HG03342 (cell line): Measurements from ENCODE around the gene KLHL30.

Experiments used
- ATAC-seq: cut with Tn5 transposase; IDR thresholded peaks from one replicate; pipeline ENCODE4 v1.9.1; 2021; ENCODE audit warnings: mild to moderate bottlenecking, moderate library complexity; ENCODE audit not compliant: unreplicated experiment

The KLHL30 gene

DNA sequence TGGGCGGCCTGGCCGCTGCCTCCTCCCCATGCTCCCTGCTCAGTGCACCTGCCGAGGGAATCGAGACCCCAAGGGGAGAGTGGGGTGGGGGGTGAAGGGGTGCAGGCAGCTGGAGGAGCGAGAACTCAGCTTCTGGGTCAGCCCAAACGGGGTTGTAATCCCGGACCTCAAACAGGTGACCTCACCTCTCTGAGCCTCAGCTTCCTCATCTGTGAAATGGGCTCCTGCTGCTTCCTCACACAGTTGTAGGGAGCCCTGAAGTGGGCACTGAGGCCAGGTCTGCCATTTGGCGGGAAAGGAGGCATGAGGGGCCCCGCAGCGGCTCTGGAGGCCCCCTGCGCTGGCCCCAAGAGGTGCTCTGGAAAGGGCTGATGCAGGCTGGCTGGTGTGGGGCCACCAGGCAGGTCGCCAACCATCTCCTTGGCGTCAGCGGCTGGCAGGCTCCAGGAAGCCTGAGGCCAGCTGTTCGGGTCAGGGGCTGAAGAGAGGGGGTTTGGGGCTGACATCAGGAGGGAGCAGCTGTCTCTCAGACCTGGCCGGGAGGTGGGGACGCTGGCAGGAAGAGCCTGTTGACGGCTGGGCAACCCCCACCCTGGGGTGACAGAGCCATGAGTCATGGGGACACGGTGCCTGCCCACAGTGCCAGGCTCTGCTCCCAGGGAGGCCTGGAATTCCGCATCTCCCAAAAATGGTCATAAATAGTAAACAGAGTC lies 4.9 kb downstream of the KLHL30 start:
- no peak for ATAC-seq

DNA sequence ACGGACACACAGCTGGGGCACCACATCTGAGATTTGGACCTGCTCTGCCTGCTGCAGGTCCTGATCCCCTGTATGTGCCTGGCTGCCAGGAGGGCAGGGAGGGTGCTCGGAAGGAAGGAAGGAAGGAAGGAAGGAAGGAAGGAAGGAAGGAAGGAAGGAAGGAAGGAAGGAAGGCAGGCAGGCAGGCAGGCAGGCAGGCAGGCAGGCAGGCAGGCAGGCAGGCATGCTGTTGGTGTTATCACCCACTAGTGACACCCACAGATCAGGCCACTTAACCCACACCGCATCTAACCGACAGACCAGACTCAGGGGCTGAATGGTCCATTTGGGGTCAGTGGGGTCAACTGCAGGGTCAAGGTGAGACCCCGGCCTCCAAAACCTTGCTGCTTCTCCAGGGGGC lies 5.8 kb downstream of the KLHL30 start:
- no peak for ATAC-seq

DNA sequence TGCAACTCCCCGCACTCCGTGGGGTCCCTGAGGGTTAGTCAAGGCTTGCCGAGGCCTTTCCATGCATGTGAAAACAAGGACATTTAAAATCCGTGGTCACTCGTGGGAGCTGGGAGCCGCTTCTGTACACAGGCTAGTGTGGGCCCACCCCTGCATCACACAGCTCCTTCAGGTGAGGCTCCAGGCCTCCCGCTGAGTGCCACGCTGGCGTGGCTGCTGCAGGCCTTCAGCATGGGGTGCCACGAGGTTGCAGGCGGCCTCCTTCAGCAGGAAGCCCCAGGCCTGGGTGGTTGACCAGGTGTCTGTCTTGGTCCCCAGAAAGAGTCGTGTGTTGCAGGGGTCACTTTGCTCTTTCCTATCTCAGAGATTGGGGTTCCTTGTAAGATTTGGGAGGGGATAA lies 6.6 kb downstream of the KLHL30 start:
- ATAC-seq, result no peak

DNA sequence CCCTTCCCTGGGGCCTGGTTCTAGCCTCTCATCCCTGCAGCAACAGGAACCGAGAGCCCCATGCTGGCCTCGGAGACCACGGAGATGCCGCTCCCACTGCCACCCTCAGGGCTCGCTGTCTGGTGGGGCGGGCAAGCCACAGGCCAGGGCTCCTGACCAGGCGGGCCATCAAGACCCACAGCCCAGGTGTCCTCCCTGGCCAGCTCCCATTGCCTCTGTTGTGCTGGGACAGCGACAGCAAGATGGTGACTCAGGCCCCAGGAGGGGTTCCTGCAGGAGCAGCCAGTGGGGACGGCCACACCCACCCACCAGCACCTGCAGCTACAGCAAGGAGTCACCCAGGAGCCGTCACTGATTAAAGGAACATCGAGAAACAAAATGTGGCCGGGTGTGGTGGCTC lies 7.4 kb downstream of the KLHL30 start:
- no peak for ATAC-seq

DNA sequence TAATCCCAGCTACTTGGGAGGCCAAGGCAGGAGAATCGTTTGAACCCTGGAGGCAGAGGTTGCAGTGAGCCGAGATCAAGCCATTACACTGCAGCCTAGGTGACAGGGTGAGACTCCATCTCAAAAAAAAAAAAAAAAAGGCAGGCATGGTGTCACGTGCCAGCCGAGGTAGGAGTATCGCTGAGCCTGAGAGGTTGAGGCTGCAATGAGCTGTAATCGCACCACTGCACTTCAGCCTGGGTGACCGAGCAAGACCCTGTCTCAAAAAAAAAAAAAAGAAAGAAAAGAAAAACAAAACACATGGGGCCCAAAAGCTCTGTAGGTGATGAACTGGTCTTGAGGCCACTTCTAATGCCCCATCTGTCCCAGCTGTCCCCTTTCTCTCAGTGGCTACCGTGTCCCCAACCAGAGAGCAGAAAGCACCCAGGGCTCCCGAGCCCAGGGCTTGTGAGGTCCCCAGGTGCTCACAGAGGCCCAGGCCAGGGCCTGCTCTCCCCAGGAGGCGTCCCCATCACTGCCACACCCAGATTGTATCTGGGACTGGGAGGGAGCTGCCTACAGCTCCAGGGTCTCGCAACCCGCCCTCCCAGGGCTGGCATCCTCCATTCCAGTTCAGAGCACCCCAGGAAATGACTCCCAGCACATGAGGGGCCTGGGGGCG lies 8.5 kb downstream of the KLHL30 start:
- ATAC-seq, result no peak

DNA sequence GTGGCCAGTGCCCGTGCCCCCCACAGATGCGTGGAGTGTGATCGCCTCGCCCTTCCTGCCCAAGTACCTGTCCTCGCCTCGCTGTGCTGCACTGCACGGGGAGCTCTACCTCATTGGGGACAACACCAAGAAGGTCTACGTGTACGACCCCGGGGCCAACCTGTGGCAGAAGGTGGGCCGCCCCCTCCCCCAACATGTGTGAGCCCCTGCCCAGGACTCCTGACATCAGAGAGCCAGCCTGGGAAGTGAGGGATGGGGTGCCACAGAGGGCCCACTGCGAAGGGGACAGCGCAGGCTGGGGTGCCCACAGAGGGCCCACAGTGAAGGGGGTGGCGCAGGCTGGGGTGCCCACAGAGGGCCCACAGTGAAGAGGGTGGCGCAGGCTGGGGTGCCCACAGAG lies 10.5 kb downstream of the KLHL30 start:
- no peak for ATAC-seq

DNA sequence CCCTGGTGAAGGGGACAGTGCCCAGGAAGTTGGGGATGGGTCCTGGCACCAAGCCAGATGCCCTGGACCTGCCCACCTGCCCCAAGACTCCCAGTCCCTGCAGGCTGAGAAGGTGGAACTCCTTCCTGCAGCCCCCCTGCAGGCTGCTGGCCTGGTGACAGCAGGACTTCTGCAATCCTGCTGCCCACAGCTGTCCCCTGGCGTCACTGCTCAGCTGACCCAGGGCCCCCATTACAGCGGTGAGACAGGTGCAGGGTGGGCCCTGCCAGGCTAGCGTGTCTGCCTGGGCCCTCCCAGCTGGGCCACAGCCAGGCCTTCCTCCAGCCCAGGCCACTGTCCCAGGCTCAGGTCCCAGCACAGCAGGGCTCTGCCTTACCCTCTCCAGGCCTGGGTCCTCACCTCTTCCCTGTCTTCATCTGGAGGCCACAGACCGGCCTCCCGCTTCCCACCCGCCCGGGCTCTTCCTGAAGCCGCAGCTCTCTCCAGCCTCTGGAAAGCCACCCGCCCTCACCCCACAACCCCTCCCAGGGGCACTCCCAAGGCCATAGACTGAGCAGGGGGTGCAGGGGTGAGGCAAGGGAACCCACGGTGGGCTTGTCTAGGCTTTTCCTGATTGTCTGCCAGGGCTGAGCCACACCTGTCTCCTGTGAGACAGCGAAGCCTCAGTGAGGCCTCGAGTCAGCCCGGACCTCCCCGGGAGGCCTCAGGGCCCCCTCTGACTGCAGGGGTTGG lies 11.5 kb downstream of the KLHL30 start:
- ATAC-seq, result no peak

DNA sequence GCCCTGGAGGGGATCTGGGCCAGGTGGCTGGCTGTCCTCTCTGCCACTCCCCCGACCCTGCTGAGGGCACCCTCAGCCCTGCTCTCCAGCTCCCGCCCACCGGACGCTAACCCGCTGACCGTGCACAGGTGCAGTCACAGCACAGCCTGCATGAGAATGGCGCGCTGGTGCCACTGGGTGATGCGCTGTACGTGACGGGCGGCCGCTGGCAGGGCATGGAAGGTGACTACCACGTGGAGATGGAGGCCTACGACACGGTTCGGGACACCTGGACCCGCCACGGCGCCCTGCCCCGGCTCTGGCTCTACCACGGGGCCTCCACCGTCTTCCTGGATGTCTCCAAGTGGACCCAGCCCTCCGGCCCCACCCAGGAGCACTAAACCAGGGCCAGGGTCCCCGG lies 12.2 kb downstream of the KLHL30 start:
- ATAC-seq, result no peak

DNA sequence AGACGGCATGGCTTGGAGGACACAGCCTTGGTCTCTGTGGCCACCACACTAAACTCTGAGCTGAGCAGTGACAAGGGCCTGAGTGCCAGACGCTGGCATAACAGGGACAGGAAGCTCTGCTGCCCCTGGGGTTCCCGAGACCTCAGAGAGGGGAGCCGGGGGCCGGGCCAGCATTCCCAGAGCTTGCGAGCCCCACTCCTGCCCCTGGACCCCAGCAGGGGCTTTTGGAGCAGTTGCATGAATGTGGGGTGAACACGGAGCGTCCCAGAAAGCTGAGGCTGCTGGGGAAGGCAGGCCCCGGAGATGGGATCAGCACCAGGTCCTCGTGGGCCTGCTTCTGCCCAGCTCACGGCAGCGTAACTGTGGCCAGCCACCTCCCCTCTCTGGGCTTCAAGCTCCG lies 12.7 kb downstream of the KLHL30 start:
- no peak for ATAC-seq

DNA sequence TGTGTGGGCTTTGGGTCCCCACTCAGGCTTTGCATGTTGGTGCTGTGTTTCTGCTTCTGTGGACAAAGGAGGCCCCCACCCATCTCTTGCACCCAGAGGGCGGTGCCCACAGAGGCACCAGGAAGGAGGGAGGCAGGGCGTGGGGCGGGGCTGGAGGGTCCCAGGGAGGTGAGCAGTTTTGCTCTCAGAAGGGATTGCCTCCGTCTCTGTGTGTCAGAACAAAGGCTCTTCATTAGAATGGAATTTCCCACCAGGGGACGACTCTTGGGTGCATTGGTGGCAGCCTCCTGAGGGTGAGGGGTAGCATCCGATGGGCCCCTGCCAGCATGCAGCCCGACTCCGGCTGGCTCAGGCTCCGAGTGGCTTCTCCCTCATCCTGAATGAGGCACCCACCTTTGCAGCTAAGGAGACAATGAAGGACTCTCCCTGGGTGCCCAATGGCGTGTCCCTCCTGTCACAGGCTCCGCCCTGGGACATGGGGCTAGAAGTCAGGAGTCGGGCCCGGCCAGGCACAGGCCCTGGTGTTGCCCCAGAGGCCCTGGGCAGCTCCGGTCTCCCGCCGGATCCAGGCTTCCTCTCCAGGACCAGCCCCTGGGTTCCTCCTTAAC lies 13.3 kb downstream of the KLHL30 start:
- no peak for ATAC-seq

DNA sequence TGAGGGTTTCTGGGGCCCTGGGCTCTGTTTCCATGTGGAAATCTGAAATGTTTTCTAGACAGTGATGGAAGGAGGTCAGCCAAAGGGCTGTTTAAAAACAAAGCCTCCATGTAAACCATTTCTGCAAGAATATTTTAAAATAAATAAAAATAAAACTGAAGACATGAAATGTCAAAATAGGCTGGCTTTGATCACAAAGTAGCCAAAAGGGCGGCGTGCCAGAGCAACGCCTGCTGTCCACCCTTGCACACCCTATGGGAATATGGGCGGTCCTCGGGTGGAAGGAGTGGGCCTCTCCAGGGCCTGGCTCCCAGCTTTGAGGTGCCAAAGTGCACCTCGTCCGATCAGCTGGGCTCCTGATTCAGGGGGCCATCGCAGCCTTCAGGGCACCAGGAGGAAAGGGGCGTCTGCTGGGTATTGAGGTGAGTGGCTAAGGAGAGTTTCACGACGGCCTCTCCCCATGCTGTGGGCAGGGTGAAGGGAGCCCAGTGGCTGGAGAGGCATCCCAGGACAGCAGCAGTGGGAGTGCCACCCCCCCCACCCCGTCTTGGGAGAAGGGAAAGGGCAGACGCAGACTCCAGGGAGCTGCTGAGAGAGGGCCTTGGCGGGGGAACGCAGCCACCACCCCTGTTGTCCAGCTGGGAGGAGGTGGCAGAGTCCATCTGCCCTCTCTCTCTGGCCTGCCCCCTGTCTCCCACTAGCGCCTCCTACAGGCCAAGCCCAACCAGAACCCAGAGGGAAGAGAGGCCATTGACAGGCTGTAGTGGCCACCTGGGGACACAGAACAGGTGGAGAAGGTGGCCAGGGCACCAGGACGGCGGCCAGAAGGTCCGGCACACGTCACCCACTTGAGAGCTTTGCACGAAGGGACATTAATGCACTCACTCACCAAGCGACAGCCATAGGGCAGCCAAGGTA lies 14.6 kb downstream of the KLHL30 start:
- no peak for ATAC-seq

DNA sequence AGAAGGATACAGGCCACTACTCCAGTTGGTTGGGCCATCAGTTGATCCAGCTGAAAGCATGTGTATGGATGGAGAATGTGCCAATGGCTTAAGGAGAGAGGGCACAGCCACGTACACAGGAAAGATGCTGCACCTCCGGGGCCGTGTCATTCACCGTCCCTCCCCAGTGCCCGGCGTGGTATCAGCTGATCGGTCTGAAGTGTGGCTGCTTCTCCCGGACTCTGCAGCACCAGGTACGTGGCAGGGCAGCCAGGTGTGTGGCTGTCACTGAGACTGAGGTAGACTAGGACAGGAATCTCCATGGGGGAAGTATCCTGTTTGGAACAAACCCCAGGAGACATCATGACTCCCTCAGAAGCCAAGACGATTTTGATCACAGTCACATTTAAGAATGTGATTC lies 16.1 kb downstream of the KLHL30 start:
- ATAC-seq, result no peak

DNA sequence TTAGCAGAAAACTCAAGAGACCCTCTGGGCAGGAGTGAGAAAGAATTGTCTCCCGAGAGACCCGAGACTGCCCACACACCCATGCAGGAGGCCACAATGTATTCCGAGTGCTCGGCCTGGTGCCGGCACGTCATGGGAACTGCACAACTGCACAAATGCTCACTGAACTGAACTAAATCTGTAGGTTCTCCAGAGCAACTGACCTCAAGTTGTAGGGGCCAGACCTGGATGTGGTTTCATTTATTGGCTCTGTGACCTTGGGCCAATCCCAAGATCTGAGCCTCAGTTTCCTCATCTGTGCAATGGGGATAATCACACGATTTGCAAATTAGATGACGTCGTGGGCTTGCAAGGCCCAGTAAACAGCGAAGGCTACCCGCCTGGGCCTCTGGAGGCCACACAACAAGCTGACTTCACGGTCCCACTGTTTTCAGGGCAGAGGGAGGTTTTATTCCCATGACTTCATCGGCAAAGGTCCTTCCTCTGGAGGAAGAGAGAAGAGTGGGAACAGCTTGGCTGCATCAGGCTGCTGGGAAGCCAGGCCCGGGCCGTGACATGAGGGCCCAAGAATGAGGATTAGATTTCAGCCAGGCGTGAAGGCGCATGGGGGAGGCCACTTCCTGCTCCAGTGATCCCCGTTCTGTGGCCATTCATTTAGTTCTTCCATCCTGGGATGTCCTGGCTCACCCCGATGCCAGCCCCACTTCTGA lies 16.7 kb downstream of the KLHL30 start:
- no peak for ATAC-seq

DNA sequence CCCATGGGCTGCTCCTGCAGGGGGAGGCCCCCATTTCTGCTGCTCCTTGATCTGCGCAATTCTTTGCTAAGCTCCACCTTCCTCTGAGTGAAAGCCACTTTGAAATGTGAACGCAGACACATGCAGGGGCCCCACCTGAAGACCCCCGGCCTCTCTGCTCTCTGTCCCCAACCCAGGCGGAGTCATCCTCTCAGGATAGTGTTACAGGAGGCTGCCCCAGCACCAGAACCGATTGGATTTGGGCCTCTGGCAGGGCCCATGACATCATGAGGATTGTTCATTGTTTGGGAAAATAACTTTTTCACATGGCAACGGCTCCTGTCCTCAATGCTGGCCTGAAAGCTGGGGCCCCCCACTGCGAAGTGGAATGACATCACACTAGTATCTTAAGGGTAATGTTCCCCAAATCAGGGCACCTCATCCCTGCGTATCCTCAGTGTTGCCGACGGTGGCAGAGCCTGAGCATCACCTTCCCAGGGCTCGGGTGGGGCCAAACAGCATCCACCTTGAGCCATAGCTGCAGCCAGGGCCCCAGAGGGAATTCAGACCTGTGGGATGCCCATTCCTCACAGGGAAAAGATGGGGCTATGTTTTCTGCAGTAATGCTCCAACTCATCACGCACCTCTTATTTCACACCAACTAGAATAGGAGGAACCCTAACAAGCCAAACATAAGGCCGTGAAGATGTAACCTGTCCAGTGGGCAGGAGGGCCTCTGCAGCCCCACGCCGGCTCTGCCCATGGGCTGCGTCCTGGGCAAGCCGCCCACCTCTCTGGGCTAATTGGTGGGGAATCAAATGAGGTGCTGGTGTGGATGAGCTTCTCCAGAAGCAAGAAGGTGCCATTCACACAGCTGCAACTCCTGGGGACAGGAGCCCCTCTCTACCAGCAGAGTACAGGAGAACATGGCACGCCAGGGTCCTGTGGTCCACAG lies 17.6 kb downstream of the KLHL30 start:
- no peak for ATAC-seq

DNA sequence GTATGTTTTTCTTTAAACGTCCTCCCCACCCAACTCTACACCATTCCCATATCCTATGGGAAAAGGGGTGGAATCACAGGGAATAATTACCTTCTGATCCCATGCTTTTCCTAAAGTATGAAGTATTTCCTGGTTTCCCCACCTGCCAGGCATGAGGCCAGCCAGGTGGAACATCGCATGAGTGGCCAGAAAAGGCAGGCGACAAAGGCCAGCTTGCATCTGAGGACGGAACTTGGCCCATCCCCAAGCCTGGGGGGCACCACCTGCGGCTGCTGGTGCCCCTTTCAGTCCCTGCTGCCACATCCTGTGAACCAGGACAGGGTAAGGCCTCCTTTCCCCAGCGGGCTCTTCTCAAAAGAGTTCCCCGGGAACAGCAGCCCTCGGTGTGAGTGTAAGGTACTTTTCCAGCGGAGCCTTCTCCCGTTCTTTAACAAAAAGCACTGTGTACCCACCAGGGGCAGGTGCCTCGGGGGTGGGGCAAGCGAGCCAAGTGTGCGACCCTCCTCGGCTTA lies 19.1 kb downstream of the KLHL30 start:
- ATAC-seq, result no peak

DNA sequence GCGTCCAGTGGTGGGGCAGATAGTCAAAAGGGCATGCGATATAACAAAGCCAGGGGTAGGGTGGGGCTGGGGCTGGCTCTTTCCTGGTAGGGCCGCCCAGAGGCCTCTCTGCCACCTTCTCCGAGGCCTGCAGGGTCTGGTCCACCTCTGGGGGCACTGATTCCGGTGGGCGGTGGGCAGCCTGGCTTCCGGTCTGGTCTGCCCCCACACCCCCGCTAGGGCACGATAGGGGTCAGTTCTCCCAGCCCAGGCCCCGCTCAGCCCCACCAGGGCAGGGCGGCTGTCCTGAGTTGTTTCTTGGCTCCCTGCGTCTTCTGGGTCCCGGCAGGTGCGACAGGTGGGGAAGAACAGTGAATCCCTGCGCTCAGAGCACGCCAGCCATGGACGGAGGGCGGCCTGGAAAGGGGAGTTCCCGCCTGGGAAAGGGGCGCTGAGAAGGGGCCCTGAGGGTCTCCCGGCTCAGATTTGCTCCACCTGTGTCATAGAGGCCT lies 19.6 kb downstream of the KLHL30 start:
- ATAC-seq, result no peak

DNA sequence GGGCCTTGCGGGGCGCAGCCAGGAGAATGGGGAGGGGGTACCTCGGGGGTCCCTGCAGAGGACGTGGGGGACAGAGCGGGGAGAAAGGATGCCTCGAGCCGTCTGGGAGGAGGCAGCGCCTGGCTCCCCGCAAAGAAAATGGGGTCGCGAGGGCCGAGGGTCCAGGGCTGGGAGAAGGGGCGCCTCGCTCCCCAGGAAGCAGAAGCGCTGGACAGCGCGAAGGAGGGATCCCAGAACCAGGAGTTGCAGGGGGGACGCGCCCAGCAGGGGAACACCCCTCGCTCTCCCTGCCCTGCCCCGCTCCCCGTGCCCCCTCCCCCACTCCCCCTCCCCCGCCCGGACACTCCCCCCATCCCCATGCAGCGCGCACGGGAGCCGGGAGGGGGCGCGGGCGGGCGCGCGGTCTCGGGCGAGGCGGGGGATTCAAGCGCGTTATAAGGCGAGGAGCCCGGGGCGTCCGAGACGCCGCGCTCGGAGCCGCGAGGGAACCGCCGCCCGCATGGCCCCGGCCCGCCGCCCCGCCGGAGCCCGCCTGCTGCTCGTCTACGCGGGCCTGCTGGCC lies 20.1 kb downstream of the KLHL30 start, which contains the start of gene ERFE:
TSS of gene ERFE (plus strand) at position 462 of the 562 bp plus-strand sequence. CDS start at position 500, 38 bp downstream.
- no peak for ATAC-seq

DNA sequence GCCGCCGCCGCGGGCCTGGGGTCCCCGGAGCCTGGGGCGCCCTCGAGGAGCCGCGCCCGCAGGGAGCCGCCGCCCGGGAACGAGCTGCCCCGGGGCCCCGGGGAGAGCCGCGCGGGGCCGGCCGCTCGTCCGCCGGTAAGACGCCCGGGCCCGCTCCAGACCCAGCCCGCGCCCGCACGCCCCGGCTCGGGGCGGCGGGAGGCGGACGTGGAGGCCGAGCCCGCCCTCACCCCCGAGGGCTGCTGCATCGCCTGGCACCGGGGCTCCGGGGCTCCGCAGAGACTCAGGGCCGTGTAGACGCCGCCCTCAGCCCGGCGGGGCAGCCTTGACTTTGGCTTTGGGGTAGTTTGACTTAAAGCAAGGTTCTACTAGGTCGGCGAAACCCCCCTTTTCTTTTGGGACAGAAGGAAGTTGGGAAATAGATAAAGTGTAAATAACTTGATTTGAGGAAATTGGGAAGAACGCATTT lies 20.6 kb downstream of the KLHL30 start:
- ATAC-seq, result no peak
